Esophagus muscularis mucosa (tissue), 3 donors: Measurements from ENCODE around the gene MT1F.
"Not testable (repeated sequence)": the region's sequence is repeated elsewhere in the genome, so short reads cannot be mapped to it uniquely, and the experiment has no call there.

Experiments used
- EP300 ChIP-seq: sonication (generic); formaldehyde crosslinking; IDR thresholded peaks from one replicate; pipeline ENCODE4 v1.6.1; 2017; ENCODE audit warnings: antibody characterized with exemption
- TF ChIP-seq, protein P1 (sequence below), 3 experiments: fragments of 200-600 bp in 2 of 3; fragments of 450-650 bp in 1 of 3; sonication (generic) in 2 of 3; IDR thresholded peaks; one replicate each; pipeline ENCODE4 v1.5.1; 2017 to 2019; ENCODE audit warnings: antibody characterized with exemption in 3 of 3, mild to moderate bottlenecking in 2 of 3, moderate library complexity in 1 of 3

- TF ChIP-seq EP300: not testable (repeated sequence)
- TF ChIP-seq, protein P1, sequence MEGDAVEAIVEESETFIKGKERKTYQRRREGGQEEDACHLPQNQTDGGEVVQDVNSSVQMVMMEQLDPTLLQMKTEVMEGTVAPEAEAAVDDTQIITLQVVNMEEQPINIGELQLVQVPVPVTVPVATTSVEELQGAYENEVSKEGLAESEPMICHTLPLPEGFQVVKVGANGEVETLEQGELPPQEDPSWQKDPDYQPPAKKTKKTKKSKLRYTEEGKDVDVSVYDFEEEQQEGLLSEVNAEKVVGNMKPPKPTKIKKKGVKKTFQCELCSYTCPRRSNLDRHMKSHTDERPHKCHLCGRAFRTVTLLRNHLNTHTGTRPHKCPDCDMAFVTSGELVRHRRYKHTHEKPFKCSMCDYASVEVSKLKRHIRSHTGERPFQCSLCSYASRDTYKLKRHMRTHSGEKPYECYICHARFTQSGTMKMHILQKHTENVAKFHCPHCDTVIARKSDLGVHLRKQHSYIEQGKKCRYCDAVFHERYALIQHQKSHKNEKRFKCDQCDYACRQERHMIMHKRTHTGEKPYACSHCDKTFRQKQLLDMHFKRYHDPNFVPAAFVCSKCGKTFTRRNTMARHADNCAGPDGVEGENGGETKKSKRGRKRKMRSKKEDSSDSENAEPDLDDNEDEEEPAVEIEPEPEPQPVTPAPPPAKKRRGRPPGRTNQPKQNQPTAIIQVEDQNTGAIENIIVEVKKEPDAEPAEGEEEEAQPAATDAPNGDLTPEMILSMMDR (IDR thresholded peaks at IDR 0.05): not testable (repeated sequence)
Observed at GRCh38 chr16:56674570-56674969, 16.8 kb downstream of the MT1F start.
